Mammary epithelial cell (primary cell): ENCODE measurements around the gene LMO7.

Experiments
- CTCF ChIP-seq, 2 donors: IDR thresholded peaks in 1 of 2; conservative IDR thresholded peaks in 1 of 2; 2 replicates each; pipeline ENCODE4 v1.5.1; 2011 to 2012; ENCODE audit warnings: inconsistent platforms in 2 of 2, low read length in 2 of 2, mild to moderate bottlenecking in 2 of 2, control low read depth in 1 of 2, low read depth in 1 of 2; ENCODE audit not compliant: insufficient read depth in 1 of 2; ENCODE audit errors: extremely low read depth in 1 of 2
- EZH2 ChIP-seq: IDR thresholded peaks from 2 replicates; pipeline ENCODE4 v1.6.1; 2012; ENCODE audit warnings: low read length, inconsistent platforms, borderline replicate concordance

GRCh38 chr13:75690607-75691006 is 54.5 kb downstream of the LMO7 start:
- TF ChIP-seq CTCF (conservative IDR thresholded peaks at IDR 0.05 in 1 of 2, IDR thresholded peaks at IDR 0.05 in 1 of 2; ENCODE audit: extremely low read depth in 1 of 2, insufficient read depth in 1 of 2, low read depth in 1 of 2, low read length in 2 of 2) (no peak), EZH2 (no peak)
